Measurements from ENCODE around the gene CD6. TPM values are rescaled to one million over a fixed set of nuclear protein-coding genes. Genes with fewer than 3 reads are reported as not detected.

The CD6 gene
- total RNA-seq, 3 donors from 2014 or later = 0.80 to 1.9 (median 0.98) TPM

- Histone ChIP-seq H3K27ac (no peak overlapping the region), H3K4me3 (peak overlapping the region in 2 of 3 donors; percentile 26 to 54), H3K27me3 (no peaks in the 10 kb centered on the region), H3K4me1 (no peaks in the 10 kb centered on the region), H3K9me3 (no peaks in the 10 kb centered on the region), H3K36me3 (no peaks in the 10 kb centered on the region)
- peak; percentile 45 to 69 for DNase-seq (ENCODE audit: low spot score in 2 of 2)
- intact Hi-C loops (cut with DNase I; ENCODE audit: low total_unique reads) = no loop called here
- no peak for TF ChIP-seq POLR2AphosphoS5 (IDR thresholded peaks at IDR 0.05)
- TF ChIP-seq POLR2A (IDR thresholded peaks at IDR 0.05) = no peak
- TF ChIP-seq CTCF (IDR thresholded peaks at IDR 0.05) = no peak
These were observed 50.3 kb downstream of the CD6 start for GRCh38 chr11:61021661-61022212.

GRCh38 chr11:61022311-61023085, 51.0 kb downstream of the CD6 start:
- H3K36me3 ChIP-seq = no peaks in the 10 kb centered on the region
- DNase-seq (ENCODE audit: low spot score in 2 of 2) = no peak
- no peak for TF ChIP-seq POLR2A (IDR thresholded peaks at IDR 0.05)
- no peak for TF ChIP-seq CTCF (IDR thresholded peaks at IDR 0.05)
- no peak for TF ChIP-seq POLR2AphosphoS5 (IDR thresholded peaks at IDR 0.05)
- H3K9me3 ChIP-seq = no peaks in the 10 kb centered on the region
- intact Hi-C loops (cut with DNase I; ENCODE audit: low total_unique reads) = no loop called here
- no peak overlapping the region for H3K27ac ChIP-seq
- H3K4me1 ChIP-seq = no peaks in the 10 kb centered on the region
- H3K4me3 ChIP-seq = no peak overlapping the region
- no peaks in the 10 kb centered on the region for H3K27me3 ChIP-seq

- TF ChIP-seq POLR2AphosphoS5 (IDR thresholded peaks at IDR 0.05) (no peak), CTCF (IDR thresholded peaks at IDR 0.05) (no peak), POLR2A (IDR thresholded peaks at IDR 0.05) (no peak)
- Histone ChIP-seq H3K4me3 (no peak overlapping the region), H3K4me1 (no peaks in the 10 kb centered on the region), H3K27me3 (no peaks in the 10 kb centered on the region), H3K36me3 (no peaks in the 10 kb centered on the region), H3K27ac (no peak overlapping the region), H3K9me3 (no peaks in the 10 kb centered on the region)
- intact Hi-C loops (cut with DNase I; ENCODE audit: low total_unique reads) = no loop called here
- no peak for DNase-seq (ENCODE audit: low spot score in 2 of 2)
These were observed 51.8 kb downstream of the CD6 start for GRCh38 chr11:61023086-61023965.

GRCh38 chr11:61023966-61024295, 52.5 kb downstream of the CD6 start:
- no peaks in the 10 kb centered on the region for H3K4me1 ChIP-seq
- intact Hi-C loops (cut with DNase I; ENCODE audit: low total_unique reads) = no loop called here

More at GRCh38 chr11:61023966-61024295, 52.5 kb downstream of the CD6 start:
- Histone ChIP-seq H3K27ac (no peak overlapping the region), H3K27me3 (no peaks in the 10 kb centered on the region), H3K9me3 (no peaks in the 10 kb centered on the region), H3K36me3 (no peaks in the 10 kb centered on the region), H3K4me3 (no peak overlapping the region)
- TF ChIP-seq POLR2AphosphoS5 (IDR thresholded peaks at IDR 0.05) (no peak), POLR2A (IDR thresholded peaks at IDR 0.05) (no peak), CTCF (IDR thresholded peaks at IDR 0.05) (no peak)
- DNase-seq (ENCODE audit: low spot score in 2 of 2) = no peak

Data from breast epithelium (tissue), 4 donors.